Caki2 (cell line): ENCODE data around the gene PRELID1. TPM values are rescaled to one million over a fixed set of nuclear protein-coding genes. Genes with fewer than 3 reads are reported as not detected.

Experiments used
- DNase-seq: peaks from one replicate; pipeline ENCODE4 v3.0.0-alpha.2; 2015; ENCODE audit warnings: low read depth
- in situ Hi-C: cut with HindIII; loops from 2 replicates; pipeline ENCODE4 v1.10.0; 2016; ENCODE audit warnings: low sequenced_read_pairs, low pct_unique_long_range_greater_than_20kb, mixed read lengths
- total RNA-seq: library from RNA; depleted of rRNA; stranded (reverse); fragments of >200 nt; shearing (Covaris generic); gene quantifications from 2 replicates; pipeline ENCODE4 v1.2.3, GENCODE V29; 2014; ENCODE audit warnings: low replicate concordance

PRELID1 gene
- total RNA-seq, 1 experiment from 2014 or later, result 533 TPM

DNA sequence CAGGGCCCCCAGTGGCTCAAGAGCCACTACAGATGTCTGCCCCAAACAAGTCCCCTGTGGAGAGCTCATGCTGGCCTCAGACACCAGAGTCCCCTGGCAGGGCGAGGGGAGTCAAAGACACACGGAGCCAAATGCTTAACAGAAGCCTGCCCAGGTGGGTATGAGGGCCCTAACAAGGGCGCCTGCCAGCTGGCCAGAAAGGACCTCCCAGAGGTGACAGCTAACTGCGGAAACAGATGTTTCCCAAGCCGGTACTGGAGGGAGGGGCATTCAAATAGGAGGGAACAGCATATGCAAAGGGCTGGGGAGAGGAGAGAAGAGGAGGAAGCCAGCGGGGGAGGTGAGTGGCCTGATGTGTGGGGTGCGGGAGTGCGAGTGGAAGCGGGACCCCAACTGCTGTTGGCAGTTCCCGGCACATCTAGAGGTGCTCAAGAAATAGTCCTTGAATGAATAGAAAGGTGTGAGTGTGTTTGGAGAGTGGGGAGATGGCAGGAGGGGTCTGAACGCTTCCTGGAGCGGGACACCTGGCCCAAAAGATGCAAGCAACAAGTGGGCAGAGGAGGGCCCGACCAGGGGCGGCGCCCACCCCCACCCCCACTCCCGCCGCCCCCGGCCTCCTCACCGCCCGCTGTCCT is 7.3 kb downstream of the PRELID1 start:
- peak; percentile 44 for DNase-seq

DNA sequence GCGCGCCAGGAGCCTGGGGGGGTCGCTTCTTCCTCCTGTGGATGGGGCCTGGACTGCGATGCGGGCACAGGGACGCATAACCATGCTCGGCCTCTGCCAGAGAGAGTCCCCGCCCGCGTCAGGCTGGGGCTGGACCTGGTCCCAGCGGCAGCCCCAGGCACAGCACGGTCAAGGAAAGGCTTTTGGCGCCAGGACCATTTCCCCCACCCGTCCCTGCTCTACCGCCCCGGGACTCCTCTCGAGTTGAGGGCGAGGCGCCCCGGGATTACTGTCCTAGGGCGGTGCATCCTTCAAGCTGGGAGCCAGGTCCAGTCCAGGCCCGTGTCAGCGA is 7.8 kb downstream of the PRELID1 start:
- DNase-seq, result no peak
- in situ Hi-C loops, result no loop called here

More for the DNA sequence above, 7.3 kb downstream of the PRELID1 start:
- in situ Hi-C loops, result no loop called here

DNA sequence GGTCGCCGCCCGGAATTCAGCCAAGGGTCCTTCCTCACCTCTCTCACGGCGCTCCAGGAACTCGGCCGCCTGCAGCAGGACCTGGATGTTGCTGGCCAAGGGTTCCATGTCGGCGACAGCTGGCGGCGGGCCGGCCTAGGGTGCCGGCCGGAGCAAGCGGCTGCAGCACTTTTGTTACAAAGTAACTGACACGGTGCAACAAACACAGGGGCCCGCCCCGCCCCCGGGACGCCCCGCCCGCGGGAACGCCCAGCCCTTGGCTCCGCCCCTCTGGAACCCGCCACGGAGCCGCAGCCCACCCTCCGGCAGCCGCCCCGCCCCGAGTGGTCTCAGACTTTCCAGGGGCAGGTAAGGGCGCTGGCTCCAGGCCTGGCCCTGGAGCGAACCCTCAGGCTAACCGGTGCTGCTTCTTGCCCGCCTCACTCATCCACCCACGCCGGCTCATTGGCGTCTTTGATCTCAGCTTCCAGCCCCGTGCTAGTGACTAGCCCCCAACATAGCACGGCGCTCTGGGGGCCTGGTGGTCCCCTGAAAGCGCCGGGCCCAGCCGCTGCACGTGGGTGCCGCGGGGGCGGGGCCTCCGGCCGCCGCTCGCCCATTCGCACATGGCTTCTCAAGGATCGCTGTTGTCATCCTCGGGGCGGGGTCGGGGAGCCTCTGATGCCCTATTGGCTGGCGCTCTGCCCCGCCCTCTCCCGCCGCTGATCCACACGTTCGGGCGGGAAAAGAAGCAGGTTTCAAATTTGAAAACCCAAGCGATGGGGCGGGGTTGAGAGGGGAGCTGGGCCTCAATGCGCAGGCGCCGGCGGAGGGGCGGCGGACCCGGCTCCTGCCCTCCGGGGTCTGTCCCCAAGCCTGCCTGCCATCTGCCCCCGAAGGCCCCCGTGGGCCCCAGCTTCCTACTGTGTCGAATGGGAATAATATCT is 8.4 kb downstream of the PRELID1 start, which contains the start of gene MXD3:
Gene MXD3, minus strand, starts transcription at position 176 of the 926 bp plus-strand sequence. Its CDS starts 68 bp downstream, at position 108.
- DNase-seq, result peak; percentile 99
- in situ Hi-C loops, result no loop called here

DNA sequence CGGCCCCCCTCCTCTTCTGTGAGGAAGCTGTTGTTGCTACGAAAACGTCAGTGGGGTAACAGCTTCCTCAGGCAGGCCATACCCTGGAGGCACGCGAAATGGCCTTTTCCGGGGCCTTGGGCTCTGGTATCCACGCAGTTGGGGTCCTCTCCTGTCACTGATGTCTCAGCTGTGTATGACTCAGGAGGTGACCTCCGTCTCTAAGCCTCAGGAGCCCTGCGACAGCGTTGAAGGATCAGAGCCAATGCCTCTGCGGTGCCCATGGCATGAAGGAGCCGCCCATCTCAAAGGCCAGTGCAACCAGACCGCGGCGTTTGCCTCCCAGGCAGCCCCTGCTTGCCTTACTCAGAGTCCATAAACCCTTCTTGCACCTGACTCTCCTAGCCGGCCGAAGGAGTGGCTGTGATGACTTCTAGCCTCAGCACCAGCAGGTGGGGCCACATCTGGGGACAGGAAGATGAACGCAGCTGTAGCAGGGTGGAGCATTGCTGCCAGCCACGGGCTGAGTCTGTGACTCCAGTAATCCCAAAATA is 9.1 kb downstream of the PRELID1 start:
- in situ Hi-C loops, result no loop called here

DNA sequence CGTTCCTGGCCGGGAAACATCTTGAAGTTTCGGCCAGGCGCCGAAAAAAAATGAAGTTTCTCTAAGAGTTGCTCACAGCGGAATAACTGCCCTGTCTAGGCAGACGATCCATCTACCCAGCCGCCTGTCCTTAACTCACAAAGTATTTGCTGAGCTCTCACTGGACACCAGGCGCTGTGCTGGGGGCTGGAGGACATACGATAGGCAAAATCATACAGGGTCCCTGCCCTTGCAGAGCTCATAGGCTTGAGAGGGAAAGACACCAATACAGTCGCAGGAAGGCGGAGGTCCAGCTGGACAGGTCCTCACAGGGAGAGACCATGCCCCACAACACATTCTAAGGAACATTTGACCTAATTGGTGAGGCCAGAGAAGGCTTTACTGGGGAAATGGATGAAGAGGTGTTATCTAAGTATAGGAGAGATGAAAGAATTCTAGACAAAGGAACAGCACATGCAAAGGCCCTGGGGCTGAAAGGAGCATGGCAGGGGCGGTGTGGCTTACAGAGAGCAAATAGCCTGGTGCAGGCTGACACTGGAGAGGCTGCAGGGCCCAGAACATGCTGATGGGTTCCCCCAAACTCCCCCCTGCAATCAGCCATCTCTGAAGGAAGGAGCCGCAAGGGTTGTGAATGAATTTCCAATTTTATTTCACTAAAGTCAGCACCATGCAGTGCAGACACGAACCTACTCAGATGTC is 10.1 kb downstream of the PRELID1 start:
- in situ Hi-C loops, result no loop called here
- no peak for DNase-seq

More for the DNA sequence above, 9.1 kb downstream of the PRELID1 start:
- peak; percentile 83 for DNase-seq

DNA sequence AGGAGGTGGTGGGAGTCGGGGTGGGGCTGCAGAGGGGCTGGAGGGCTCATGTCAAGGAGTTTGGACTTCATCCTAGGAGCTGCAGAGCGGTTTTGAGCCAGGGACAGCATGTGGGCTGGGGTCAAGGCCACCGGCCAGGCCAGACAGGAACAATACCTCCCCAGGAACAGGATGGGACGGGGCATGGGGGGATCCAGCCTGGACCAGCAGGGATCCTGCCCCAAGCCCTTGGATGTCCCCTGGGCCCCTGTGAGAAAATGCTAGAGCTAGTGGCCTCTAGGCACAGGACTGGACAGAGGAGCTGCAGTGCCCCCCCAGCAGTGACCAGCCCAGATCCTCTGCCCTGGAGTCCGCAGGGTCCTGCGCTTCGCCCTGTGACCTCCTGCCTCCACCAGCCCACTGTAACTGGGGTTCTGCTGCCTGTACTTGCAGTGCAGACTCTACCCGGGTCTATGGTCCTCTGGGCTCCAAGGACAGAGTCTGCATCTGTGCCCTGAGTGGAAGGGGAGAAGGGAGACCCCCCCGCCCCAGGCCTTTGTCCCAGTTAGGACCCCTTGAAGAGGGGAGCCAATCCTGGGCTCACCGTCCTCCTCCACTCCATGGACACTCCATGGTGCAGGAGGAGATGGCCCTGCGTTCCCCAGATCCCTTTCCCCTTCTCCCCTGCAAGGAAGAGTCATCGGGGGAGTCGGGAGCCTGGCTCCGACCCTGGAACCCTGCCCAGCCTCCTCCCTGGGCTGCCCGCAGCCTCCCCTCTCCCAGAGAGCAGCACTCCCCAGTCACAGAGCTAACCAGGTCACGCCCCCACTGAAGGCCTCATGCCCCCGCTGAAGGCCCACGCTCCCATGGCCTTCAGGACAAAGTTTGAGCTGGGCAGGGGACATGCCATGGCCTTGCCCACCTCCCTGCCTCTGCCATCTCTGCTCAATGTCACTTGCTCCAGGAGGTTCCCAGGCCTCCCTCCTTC is 11.1 kb downstream of the PRELID1 start:
- DNase-seq, result no peak
- in situ Hi-C loops, result no loop called here

DNA sequence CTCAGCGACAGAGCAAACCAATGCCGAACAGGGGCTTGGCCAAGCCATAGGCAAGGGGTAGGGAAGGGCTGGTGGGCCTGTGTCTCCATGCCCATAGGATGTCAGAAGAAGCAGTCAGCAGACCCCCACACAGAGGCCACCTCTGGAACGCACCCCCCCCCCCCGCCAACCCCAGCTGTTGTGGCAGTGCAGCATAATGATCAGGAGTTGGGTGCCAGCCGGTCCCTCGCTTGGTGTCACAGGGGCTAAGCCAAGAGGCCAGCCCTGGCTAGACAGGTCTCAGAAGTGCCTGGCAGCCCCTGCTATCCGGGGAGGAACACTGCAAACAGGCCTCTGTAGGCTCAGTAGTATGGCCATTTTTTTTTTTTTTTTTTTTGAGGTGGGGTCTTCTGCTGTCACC is 11.8 kb downstream of the PRELID1 start:
- in situ Hi-C loops, result no loop called here
- no peak for DNase-seq

DNA sequence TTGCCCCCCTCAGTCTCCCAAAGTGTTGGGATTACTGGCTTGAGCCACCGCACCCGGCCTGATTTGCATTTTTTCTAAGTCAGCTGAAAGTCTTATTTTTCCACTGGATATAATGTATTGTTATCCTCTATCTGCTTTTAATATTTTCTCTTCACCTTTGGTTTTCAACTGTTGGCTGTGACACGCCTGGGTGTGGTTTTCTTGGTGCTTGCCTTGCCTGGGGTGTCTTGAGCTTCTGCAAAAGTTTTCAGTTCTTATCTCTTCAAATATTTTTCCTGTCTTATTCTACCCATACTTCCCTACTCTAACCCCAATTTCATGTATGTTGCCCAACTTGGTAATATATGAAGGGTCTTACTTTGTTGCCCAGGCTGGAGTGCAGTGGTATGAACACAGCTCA is 12.4 kb downstream of the PRELID1 start:
- DNase-seq, result no peak
- in situ Hi-C loops, result no loop called here

DNA sequence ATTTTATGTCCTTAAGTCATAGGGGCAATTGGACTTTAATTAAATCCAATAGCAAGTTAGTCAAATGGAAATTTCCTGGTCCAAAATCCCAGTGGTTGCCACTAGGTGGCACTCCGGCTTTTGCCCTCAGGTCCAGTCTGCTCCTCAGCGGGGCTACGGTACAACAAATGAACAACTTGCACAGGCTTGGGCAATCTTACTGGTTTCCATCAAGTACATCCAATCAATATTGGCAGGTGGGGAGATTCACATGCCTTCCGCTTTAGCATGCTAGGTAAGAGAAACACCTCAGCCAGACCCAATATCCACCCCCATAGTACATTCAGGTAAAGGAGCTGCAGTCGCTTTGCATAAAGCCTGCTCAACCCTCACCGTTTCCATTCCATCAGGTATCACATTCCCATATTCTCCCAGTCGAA is 14.4 kb downstream of the PRELID1 start:
- DNase-seq, result peak; percentile 61
- in situ Hi-C loops, result no loop called here

DNA sequence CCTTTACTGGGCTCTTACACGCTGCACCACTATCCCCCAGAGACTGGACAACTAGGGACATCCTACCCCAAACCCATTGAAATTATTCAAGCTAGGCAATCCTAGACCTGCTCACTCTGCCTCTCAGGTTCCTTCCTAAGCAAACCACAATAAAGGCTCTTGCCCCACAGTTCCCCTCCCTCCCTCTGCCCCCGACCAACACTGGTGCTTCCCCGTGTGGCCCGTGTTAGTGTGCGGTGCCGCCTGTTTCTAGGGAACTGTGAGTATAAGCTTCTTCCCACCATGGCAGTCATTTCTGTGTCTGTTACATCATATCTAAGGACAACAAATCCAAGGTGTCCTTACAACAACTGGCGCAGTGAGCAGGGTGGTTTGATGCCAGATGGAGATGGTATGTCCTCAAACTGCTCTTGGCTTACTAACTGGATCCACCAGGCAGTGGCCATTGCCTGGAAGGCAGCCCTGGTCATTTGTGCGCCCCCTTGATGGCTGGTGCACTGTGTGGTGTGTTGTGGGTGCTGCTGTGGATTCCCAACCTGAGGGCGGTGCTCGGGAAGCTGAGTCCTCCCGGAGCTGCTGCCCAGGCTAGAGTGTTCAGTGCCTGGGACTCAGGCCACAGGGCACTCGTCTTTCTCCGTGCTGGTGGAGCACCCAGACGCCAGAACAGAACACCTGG is 16.5 kb downstream of the PRELID1 start:
- in situ Hi-C loops, result no loop called here
- DNase-seq, result no peak

DNA sequence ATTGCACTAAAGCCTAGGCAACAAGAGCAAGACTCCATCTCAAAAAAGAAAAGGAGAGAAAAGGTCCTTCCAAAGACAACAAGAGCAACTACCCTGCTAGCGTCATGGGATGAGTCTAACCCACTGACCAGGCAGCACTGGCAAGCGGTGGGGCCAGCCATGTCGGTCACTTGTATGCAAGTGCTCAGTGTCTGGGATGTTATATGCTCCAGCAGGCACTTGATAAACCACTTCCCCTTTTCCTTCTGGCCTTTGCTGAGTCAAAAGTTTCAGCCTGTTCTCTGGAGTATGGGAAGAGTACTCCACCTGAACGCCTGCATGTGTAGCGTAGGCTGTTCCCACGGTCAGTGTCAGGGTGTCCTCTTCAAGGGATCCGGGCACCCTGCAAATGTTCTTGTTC is 17.3 kb downstream of the PRELID1 start:
- in situ Hi-C loops, result no loop called here
- no peak for DNase-seq

DNA sequence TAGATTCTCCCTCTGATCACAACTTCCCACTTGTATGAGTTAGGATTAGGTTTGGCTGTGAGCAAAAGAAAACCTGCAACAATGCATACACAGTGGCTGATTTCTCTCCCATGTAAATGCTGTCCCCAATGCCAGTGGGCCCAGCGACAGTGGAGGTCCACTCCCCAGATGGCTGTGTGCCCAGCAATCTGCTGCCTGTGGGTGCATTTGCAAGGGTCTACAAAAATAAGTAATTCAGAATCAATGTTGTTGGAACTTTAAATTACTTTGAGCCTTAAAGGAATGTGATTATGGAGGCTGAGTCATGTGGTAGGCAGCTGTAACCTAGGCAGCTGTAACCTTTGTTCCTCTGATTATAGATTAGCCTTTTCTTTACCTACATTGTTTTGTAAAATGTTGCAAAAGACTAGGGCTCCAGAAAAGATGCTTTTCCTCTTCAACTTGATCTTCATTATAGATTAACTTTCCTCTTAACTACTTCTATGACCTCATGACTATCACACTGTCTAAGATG is 22.3 kb downstream of the PRELID1 start:
- in situ Hi-C loops, result no loop called here
- DNase-seq, result peak; percentile 78

DNA sequence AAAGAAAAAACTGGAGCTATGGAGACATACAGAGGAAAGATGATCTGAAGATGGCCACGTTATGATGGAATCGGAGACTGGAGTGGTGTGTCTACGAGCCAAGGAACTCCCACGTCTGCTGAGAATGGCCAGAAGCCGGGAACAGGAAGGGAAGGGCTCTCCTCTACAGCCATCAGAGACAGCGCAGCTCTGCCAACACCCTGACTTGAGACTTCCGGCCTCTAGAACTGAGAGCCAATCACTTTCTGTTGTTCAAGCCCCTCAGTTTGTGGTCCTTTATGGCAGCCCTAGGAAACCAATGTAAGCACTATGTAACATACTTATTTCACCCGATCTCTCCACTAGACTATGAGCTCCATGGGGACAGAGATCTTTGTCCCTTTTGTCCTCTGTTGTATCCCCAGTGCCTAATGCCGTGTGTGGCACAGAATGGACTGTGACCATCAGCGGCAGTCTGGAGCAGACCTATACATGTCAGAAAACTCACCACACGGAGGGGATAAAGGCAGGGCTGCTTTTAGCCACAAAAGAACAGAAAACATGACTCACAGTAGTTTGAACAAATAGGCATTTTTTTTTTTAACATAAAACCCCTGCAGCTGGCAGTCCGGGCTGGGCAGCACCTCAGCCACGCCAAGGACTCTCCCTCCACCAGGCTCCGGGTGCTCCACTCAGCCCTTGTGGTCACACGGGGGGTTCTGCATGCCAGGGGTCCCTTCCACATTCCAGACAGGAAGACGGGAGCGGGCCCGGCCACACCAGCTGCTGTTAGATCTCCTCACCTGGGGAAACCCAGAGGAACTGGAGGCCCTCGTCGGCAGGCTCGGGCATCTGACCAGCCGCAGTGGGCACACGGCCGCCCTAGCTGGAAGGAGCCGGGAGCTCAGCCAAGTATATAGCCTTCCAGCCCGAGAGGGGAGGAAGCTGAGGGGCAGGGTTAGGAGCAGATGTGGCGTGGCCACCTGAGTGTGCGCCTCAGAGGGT is 24.2 kb downstream of the PRELID1 start:
- peak; percentile 34 for DNase-seq
- in situ Hi-C loops, result no loop called here

DNA sequence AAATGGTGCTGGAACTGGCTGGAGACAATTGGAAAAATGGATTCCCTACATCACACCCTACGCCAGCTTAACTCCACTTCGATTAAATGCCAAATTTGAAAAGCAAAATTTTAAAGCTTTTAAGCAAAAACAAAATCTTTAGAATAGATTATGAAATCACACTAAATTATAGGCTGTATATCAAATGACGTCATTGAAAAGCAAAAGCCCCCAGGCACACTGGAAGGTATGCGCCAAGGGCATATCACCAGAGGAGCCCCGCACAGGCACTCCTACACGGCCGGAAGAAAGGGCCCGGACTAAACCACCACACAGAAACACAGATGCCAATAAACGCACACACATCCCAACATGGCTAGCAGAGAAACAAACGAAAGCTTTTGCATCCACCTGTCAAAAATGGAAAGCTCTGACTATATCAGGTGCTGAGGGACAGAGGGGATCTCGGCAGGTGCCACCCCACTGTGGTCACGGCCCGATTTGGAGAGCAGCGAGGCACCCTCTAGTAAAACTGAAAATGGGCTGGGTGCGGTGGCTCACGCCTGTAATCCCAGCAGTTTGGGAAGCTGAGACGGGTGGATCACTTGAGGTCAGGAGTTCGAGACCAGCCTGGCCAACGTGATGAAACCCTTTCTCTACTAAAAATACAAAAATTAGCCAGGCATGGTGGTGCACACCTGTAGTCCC is 25.1 kb downstream of the PRELID1 start:
- no peak for DNase-seq
- in situ Hi-C loops, result no loop called here

DNA sequence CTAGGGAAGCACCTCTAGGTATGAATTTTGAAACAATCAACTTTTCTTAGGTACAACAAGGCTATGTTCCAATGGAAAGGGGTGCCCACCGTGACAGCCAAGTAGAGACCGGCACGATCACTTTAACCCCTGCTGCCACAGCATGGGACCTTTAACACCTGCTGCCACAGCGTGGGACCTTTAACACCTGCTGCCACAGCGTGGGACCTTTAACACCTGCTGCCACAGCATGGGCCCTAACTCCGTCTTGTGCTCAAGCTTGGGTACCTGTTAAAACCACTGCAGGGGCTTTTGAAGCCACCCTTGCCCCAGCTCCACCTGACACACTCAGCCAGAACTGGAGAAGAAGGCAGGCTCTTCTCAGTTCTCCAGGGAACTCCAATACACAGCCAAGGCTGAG is 26.3 kb downstream of the PRELID1 start:
- in situ Hi-C loops, result no loop called here

More for the DNA sequence above, 26.3 kb downstream of the PRELID1 start:
- DNase-seq, result no peak
